Astrocyte (in vitro differentiated cells and primary cell): ENCODE measurements around the gene NEB.

ENCODE experiments used
- CTCF ChIP-seq: IDR thresholded peaks from 2 replicates; pipeline ENCODE4 v1.5.1; 2011; ENCODE audit warnings: low read depth, mild to moderate bottlenecking, inconsistent platforms, low read length, moderate library complexity; ENCODE audit not compliant: insufficient read depth
- EZH2 ChIP-seq: IDR thresholded peaks from 2 replicates; pipeline ENCODE4 v1.6.1; 2012; ENCODE audit warnings: mild to moderate bottlenecking, low read length, inconsistent platforms; ENCODE audit not compliant: insufficient read depth

- no peak for TF ChIP-seq CTCF
- no peak for TF ChIP-seq EZH2
These were observed 64.6 kb downstream of the NEB start for GRCh38 chr2:151669585-151670081.
